GM19395 (cell line): ENCODE results near the gene LIPC.

Source experiments
- ATAC-seq: cut with Tn5 transposase; IDR thresholded peaks from one replicate; pipeline ENCODE4 v1.9.1; 2021; ENCODE audit warnings: mild to moderate bottlenecking, moderate library complexity; ENCODE audit not compliant: unreplicated experiment

The LIPC gene

GRCh38 chr15:58405865-58406264, 25.9 kb upstream of the LIPC start:
- ATAC-seq = no peak

- ATAC-seq = no peak
Observed at GRCh38 chr15:58406811-58407210, 25.0 kb upstream of the LIPC start.

GRCh38 chr15:58407236-58407775, 24.5 kb upstream of the LIPC start:
- ATAC-seq = no peak

DNA sequence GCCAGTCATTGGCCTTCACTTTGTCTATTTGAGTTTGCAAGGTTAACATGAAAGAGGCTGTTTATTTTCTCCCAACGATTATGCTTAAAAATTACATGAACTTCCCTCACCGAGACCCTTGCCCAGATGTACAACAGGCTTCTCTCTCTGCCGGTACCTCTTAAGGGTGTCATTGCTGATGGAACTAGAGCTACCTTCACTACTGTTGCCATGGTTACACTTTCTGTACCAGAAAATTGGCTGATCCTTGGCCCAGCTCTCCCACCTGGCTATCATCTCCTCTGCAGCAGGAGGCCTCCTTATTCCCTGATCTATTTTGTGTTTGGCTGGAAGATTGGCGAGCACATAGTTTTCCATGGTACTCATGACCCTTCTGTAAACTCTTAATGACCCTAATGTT, 24.0 kb upstream of the LIPC start:
- ATAC-seq = no peak

DNA sequence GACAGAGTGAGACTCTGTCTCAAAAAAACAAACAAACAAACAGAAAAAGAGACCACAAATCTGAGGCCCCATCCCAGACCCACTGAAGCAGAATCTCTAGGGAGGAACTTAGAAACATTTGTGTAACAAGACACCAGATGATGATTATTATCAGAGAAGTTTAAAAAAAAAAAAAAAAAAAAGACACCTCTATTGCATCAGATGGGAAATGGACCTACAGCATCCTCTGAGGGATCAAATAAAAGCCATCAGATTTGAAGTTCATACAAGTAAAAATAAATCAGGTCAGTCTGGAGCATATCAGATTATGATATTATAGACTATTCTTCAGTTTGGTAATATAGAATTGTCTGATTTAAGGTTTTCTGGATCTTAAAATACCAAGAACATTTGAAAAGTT, 21.9 kb upstream of the LIPC start:
- no peak for ATAC-seq

DNA sequence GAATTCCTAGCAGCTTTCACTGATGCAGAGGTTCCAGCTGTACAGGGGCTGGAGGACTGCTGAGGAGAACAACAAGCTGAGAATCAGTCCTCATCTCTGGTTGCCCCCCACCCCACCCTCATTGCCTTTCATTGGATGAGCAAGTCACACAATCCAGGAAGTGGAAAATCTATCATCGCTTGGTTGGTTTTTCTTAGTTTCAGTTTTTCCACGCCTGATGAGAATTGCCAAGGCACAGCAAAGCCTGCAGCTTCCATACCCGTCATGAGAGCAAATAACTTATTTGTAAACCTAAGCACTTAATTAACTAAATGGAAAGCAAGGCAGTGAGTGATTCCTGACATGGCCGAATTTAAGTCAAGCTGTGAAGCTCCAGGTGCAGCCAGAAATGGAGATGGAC, 21.4 kb upstream of the LIPC start:
- ATAC-seq = no peak

DNA sequence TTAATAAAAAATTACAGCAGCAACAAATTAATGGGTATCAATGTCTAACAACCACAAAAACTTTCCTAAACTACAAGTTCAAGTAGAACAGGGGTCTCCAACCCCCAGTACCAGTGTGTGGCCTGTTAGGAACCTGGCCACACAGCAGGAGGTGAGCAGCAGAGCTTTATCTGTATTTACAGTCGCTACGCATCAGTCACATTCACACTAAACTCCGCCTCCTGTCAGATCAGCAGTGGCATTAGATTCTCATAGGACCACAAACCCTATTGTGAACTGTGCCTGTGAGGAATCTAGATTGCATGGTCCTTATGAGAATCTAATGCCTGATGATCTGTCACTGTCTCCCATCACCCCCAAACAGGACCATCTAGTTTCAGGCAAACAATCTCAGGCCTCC, 18.5 kb upstream of the LIPC start:
- ATAC-seq = no peak

DNA sequence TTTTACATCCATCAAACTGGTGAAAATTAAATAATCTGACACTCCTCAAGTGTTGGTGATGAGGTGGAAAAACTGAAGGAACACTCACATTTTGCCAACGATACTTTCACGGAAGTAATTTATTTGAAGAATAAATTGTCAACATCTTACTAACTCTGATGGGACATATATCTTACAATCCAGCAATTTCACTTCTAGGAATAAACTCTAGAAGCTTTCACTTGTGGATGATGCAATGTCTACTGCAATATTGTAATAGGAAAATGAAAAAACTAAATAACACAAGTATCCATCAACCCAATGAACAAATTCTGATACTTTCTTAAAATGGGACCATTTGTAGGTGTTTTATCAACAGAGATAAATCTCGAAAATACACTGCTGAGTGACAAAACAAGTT, 16.2 kb upstream of the LIPC start:
- ATAC-seq = no peak

GRCh38 chr15:58416963-58417362, 14.8 kb upstream of the LIPC start:
- ATAC-seq = no peak

DNA sequence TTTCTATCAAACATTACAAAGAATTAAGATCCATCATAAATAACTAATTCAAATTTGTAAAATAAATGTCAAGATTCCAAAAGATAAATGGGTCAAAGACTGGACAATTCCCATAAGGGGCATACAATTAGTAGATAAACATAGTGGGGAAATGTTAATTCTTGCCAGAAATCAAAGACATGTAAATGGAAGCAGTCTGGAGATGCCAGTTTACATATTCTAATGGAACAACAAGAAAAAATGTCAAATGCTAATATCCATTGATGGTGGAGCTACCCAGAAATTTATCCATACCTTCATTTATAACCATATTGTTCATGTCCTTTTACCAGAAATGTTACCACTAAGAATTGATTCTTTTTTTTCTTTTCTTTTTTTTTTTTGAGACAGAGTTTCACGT, 13.7 kb upstream of the LIPC start:
- ATAC-seq = no peak

- no peak for ATAC-seq
Observed at GRCh38 chr15:58419803-58420524, 11.8 kb upstream of the LIPC start.

DNA sequence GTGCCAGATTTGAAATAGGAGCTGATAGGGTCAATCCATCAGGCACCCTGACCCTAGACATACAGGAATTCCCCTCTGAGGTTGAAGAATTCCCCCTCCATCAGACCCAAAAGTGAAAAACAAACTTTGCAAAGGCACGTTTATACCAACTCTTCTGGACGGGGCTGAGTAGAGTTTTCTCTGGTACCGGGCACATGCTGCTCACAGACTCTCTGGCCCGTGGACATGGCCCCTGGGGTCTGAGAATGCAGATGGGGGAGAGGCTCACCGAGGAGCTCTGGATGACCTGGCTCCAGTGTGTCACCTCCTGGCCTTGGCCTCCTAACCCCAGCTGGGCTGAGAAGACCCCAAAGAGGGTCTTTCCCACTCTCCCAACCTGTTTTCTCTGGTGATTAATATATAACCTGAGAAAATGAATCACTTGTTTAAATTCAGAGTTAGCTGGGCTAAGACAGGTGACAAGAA, 11.2 kb upstream of the LIPC start:
- ATAC-seq = no peak

- no peak for ATAC-seq
Observed at GRCh38 chr15:58423205-58423604, 8.6 kb upstream of the LIPC start.

DNA sequence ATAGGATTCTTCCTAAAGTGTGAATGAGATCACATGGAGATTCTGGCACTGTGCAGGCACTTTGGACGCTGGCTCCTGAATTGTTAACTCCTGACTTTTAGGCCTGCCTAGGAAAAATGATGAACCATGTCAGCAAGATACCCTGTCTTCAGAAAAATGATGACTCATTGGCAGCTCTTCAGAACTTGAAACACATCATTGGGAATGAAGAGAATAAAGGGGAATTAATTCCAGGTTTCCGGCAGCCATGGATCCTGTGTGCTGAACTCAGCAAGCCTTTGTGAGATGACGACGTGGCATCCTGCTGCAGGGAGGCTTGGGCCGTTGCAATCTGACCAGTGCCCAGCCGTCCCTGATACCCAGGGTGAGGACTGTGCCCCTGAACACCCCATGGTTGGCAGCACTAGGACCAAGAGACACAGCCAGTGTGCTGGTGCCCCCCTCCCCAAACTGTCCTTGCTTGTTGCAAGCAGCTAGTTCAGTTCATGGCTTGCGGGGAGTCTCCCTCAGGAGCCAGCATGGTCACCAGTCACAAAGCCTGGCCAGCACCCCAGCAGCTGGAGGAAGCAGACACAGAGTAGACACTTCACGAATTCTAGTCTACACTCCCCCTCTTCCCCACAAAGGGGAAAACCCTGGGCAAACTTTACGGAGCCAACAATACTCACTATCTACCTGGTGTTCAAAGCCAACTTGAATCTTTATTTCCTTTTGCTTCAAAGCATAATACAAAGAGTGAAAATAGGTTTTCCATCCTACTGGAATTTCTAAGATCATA, 7.8 kb upstream of the LIPC start:
- ATAC-seq = no peak

GRCh38 chr15:58424722-58425121, 7.1 kb upstream of the LIPC start:
- ATAC-seq = no peak

DNA sequence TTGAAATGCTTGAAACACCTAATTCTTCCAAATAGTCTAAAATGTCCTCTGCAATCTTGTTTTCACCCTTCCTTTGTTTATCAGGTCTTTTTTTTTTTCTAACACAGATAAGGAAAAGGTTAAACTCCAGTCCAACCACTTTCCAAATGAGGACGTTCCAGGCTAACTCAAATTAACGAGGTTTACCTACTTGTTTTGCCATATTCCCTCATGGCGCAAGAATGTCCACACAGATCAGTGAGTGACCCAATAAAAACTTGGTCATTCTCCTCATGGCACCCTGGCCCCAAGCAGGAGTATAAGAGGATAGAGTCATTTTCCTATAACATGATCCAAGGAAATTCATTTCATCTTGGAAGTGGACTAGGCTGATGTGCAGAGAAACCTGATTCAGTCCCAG, 6.6 kb upstream of the LIPC start:
- no peak for ATAC-seq

DNA sequence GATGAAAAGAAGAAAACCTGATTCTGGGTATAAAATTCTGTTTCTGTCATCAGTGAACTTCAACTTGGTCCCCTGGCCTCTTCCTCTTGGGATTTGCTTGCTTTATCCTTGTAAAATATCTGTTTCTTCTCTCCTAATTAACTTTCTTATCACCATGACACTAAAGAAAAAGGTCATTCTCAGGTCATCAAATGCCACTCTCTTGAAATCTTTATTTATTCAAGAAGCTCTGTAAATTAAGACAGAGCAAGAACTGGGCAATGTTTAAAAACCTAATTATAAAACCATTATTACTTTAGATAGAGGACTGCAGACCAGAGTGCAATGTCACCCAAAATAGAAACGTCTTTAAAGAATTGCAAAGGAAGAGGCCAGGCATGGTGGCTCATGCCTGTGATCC, 6.0 kb upstream of the LIPC start:
- no peak for ATAC-seq

DNA sequence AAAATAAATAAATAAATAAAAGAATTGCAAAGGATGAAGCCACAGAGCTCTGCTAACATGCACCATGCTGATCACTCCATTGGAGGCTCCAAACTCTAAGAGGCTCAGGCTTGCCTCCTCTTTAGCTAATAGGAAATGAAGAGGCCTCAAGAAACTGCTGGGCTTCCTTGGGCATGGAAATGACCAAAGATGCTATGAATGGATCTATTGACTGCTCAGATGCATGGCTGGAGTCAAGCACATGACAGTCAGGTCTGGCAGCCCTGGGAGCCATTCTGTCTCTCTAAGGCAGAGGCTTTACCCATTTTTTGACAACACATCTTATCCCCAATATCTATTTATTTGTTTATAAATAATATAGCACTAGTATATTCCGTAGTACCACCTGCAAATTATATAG, 5.3 kb upstream of the LIPC start:
- ATAC-seq = no peak

DNA sequence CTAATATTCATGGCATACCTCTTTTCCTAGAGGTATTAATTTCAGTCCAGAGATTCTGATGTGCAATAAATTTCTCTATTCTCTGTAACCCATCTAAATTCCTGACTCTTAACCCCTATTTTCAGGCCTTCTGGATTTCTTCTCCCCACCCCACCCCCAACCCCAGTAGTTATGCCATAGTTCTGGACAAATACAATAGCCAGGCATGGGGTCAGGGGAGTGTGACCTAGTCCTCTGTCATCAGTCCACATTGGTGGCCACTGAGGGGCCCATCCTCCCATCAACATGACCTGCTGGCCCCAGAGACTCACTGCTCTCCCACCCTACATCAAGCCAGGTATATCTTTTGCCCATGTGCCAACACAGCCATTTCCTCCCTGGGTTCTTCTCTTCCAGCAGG, 3.8 kb upstream of the LIPC start:
- ATAC-seq = no peak

GRCh38 chr15:58430224-58430787, 1.5 kb upstream of the LIPC start:
- no peak for ATAC-seq

- ATAC-seq = no peak
Observed at GRCh38 chr15:58432401-58432800, 610 bp downstream of the LIPC start.
